MM.1S (cell line): ENCODE results near the gene CACNA2D1.

Experiments
- DNase-seq: peaks from one replicate; pipeline ENCODE4 v3.0.0-alpha.2; 2015
- H2AFZ ChIP-seq: fragments of 300-600 bp; sonication (generic); 2 replicates; pipeline ENCODE4 v1.6.0; 2016; ENCODE audit warnings: antibody characterized with exemption, low read length
- H3F3A ChIP-seq: fragments of 300-600 bp; sonication (generic); 2 replicates; pipeline ENCODE4 v1.6.1; 2016; ENCODE audit warnings: mild to moderate bottlenecking, antibody characterized with exemption, low read length, moderate library complexity, mixed read lengths; ENCODE audit not compliant: insufficient read depth
- H3K27ac ChIP-seq: fragments of 300-600 bp; sonication (generic); 2 replicates; pipeline ENCODE4 v1.5.1; 2016; ENCODE audit warnings: mild to moderate bottlenecking, low read length
- H3K27me3 ChIP-seq: fragments of 300-600 bp; sonication (generic); replicated peaks from 2 replicates; pipeline ENCODE4 v1.6.0; 2016; ENCODE audit warnings: low read length; ENCODE audit not compliant: insufficient read depth
- H3K36me3 ChIP-seq: fragments of 300-600 bp; sonication (generic); replicated peaks from 2 replicates; pipeline ENCODE4 v1.6.1; 2016; ENCODE audit warnings: mild to moderate bottlenecking, low read length, mixed read lengths; ENCODE audit not compliant: insufficient read depth
- H3K4me1 ChIP-seq: fragments of 300-600 bp; sonication (generic); 2 replicates; pipeline ENCODE4 v1.6.1; 2016; ENCODE audit warnings: low read length, mixed read lengths
- H3K4me2 ChIP-seq: fragments of 300-600 bp; sonication (generic); 2 replicates; pipeline ENCODE4 v1.6.0; 2016; ENCODE audit warnings: low read depth, low read length
- H3K4me3 ChIP-seq: fragments of 300-600 bp; sonication (generic); 2 replicates; pipeline ENCODE4 v1.5.1; 2016; ENCODE audit warnings: low read length, mixed read lengths
- H3K79me2 ChIP-seq: fragments of 300-600 bp; sonication (generic); 2 replicates; pipeline ENCODE4 v1.6.1; 2016; ENCODE audit warnings: mixed run types, low read length, mixed read lengths
- H3K9ac ChIP-seq: fragments of 300-600 bp; sonication (generic); 2 replicates; pipeline ENCODE4 v1.6.1; 2016; ENCODE audit warnings: low read length, mixed read lengths
- H3K9me2 ChIP-seq: fragments of 300-600 bp; sonication (generic); replicated peaks from 2 replicates; pipeline ENCODE4 v1.6.1; 2016; ENCODE audit warnings: mild to moderate bottlenecking, low read length, mixed read lengths; ENCODE audit not compliant: insufficient read depth
- H3K9me3 ChIP-seq: fragments of 300-600 bp; sonication (generic); replicated peaks from 2 replicates; pipeline ENCODE4 v1.6.1; 2016; ENCODE audit warnings: mild to moderate bottlenecking, low read length, mixed read lengths; ENCODE audit not compliant: insufficient read depth
- H4K20me1 ChIP-seq: fragments of 300-600 bp; sonication (generic); 2 replicates; pipeline ENCODE4 v1.6.1; 2016; ENCODE audit warnings: mild to moderate bottlenecking, low read length, moderate library complexity, mixed read lengths; ENCODE audit not compliant: insufficient read depth
- CTCF ChIP-seq: fragments of 300-600 bp; sonication (generic); IDR thresholded peaks from 2 replicates; pipeline ENCODE4 v1.5.1; 2016; ENCODE audit warnings: antibody characterized with exemption, low read length, mixed read lengths
- EZH2 ChIP-seq: fragments of 300-600 bp; sonication (generic); optimal IDR thresholded peaks from 2 replicates; pipeline ENCODE3; 2017; ENCODE audit warnings: low read depth, mild to moderate bottlenecking, antibody characterized with exemption, low read length, mixed read lengths
- EZH2phosphoT487 ChIP-seq: fragments of 300-600 bp; sonication (generic); IDR thresholded peaks from 2 replicates; pipeline ENCODE4 v1.6.1; 2018; ENCODE audit warnings: antibody characterized with exemption, low read length

The CACNA2D1 gene

GRCh38 chr7:82395147-82395546 lies 48.4 kb downstream of the CACNA2D1 start:
- H3K4me1 ChIP-seq, result no peaks in the 10 kb centered on the region
- no peak overlapping the region for H3K9ac ChIP-seq
- no peaks in the 10 kb centered on the region for H3F3A ChIP-seq
- no peak overlapping the region for H2AFZ ChIP-seq
- no peak for DNase-seq
- H3K36me3 ChIP-seq, result no peaks in the 10 kb centered on the region
- H3K9me3 ChIP-seq, result no peaks in the 10 kb centered on the region
- H3K4me3 ChIP-seq, result no peak overlapping the region
- no peaks in the 10 kb centered on the region for H3K27me3 ChIP-seq
- H4K20me1 ChIP-seq, result no peaks in the 10 kb centered on the region
- no peaks in the 10 kb centered on the region for H3K9me2 ChIP-seq
- no peak overlapping the region for H3K4me2 ChIP-seq
- H3K27ac ChIP-seq, result no peak overlapping the region
- TF ChIP-seq EZH2phosphoT487 (no peak), CTCF (no peak), EZH2 (no peak)
- H3K79me2 ChIP-seq, result no peaks in the 10 kb centered on the region

GRCh38 chr7:82393840-82394220 lies 49.7 kb downstream of the CACNA2D1 start:
- no peaks in the 10 kb centered on the region for H4K20me1 ChIP-seq
- no peaks in the 10 kb centered on the region for H3K9me2 ChIP-seq
- no peak overlapping the region for H3K27ac ChIP-seq
- H3K4me3 ChIP-seq, result no peak overlapping the region
- H3F3A ChIP-seq, result no peaks in the 10 kb centered on the region
- H3K4me1 ChIP-seq, result no peaks in the 10 kb centered on the region
- H3K4me2 ChIP-seq, result no peak overlapping the region
- H3K36me3 ChIP-seq, result no peaks in the 10 kb centered on the region
- H3K79me2 ChIP-seq, result no peaks in the 10 kb centered on the region
- H3K9ac ChIP-seq, result no peak overlapping the region
- H3K9me3 ChIP-seq, result no peaks in the 10 kb centered on the region
- H2AFZ ChIP-seq, result no peak overlapping the region
- no peak for DNase-seq
- TF ChIP-seq EZH2, result no peak
- TF ChIP-seq EZH2phosphoT487, result no peak
- TF ChIP-seq CTCF, result no peak
- no peaks in the 10 kb centered on the region for H3K27me3 ChIP-seq

- Histone ChIP-seq H3K27ac (no peak overlapping the region), H3F3A (no peaks in the 10 kb centered on the region), H2AFZ (no peak overlapping the region), H3K4me1 (no peaks in the 10 kb centered on the region), H3K4me3 (no peak overlapping the region), H3K9me3 (no peaks in the 10 kb centered on the region), H3K4me2 (no peak overlapping the region), H3K79me2 (no peaks in the 10 kb centered on the region), H3K9me2 (no peaks in the 10 kb centered on the region), H4K20me1 (no peaks in the 10 kb centered on the region), H3K36me3 (no peaks in the 10 kb centered on the region), H3K27me3 (no peaks in the 10 kb centered on the region), H3K9ac (no peak overlapping the region)
- no peak for TF ChIP-seq EZH2phosphoT487
- DNase-seq, result no peak
Measured at GRCh38 chr7:82393076-82393839, 50.3 kb downstream of the CACNA2D1 start.

GRCh38 chr7:82390936-82391335 lies 52.6 kb downstream of the CACNA2D1 start:
- Histone ChIP-seq H3K4me1 (no peaks in the 10 kb centered on the region), H4K20me1 (no peaks in the 10 kb centered on the region), H3K27ac (no peak overlapping the region), H3K36me3 (no peaks in the 10 kb centered on the region), H2AFZ (no peak overlapping the region), H3K9ac (no peak overlapping the region), H3K9me3 (no peaks in the 10 kb centered on the region), H3F3A (no peaks in the 10 kb centered on the region), H3K4me3 (no peak overlapping the region), H3K9me2 (no peaks in the 10 kb centered on the region), H3K4me2 (no peak overlapping the region), H3K79me2 (no peaks in the 10 kb centered on the region), H3K27me3 (no peaks in the 10 kb centered on the region)
- no peak for DNase-seq
- no peak for TF ChIP-seq EZH2
- no peak for TF ChIP-seq CTCF
- no peak for TF ChIP-seq EZH2phosphoT487
